Testis (tissue), 2 donors: ENCODE measurements around the gene RASGRF1.

Experiments
- CTCF ChIP-seq, 3 experiments: fragments of 450-650 bp in 2 of 3; fragments of 200-600 bp in 1 of 3; sonication (generic) in 1 of 3; IDR thresholded peaks; one replicate each; pipeline ENCODE4 v1.5.1; 2016 to 2019; ENCODE audit warnings: antibody characterized with exemption in 3 of 3, mild to moderate bottlenecking in 2 of 3, moderate library complexity in 1 of 3
- POLR2A ChIP-seq: fragments of 450-650 bp; IDR thresholded peaks from one replicate; pipeline ENCODE4 v1.6.1; 2017; ENCODE audit warnings: antibody characterized with exemption, mild to moderate bottlenecking, moderate library complexity

- TF ChIP-seq CTCF (IDR thresholded peaks at IDR 0.05) (no peak), POLR2A (no peak)
Measured at GRCh38 chr15:79089331-79089889, 1.2 kb downstream of the RASGRF1 start.
